GM21529 (cell line): ENCODE measurements around the gene CDC42EP1.

Experiments
- ATAC-seq: cut with Tn5 transposase; IDR thresholded peaks from one replicate; pipeline ENCODE4 v1.9.1; 2021; ENCODE audit not compliant: unreplicated experiment

CDC42EP1 gene

GRCh38 chr22:37560608-37561211, 430 bp downstream of the CDC42EP1 start:
- no peak for ATAC-seq

- ATAC-seq, result no peak
Observed at GRCh38 chr22:37561212-37562048, 1.1 kb downstream of the CDC42EP1 start.

GRCh38 chr22:37562049-37562875, 2.0 kb downstream of the CDC42EP1 start:
- ATAC-seq, result no peak

GRCh38 chr22:37563153-37564081, 3.1 kb downstream of the CDC42EP1 start:
- no peak for ATAC-seq

- no peak for ATAC-seq
Observed at GRCh38 chr22:37564111-37564711, 3.9 kb downstream of the CDC42EP1 start.

- ATAC-seq, result no peak
Observed at GRCh38 chr22:37565830-37566229, 5.5 kb downstream of the CDC42EP1 start.

- no peak for ATAC-seq
Observed at GRCh38 chr22:37566329-37566837, 6.1 kb downstream of the CDC42EP1 start.

GRCh38 chr22:37566903-37567798, 6.9 kb downstream of the CDC42EP1 start:
- ATAC-seq, result peak; percentile 67

DNA sequence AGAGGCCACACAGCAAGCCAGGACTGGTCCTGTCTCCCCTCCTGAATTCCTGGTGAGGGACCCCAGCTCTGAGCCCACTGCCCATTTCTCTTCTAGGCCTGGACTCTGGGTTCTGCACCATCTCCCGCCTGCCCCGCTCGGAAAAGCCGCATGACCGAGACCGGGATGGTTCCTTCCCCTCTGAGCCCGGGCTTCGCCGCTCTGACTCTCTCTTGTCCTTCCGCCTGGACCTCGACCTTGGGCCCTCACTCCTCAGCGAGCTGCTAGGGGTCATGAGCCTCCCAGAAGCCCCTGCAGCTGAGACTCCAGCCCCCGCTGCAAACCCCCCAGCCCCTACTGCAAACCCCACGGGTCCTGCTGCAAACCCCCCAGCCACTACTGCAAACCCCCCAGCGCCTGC, 7.7 kb downstream of the CDC42EP1 start:
- ATAC-seq, result no peak

DNA sequence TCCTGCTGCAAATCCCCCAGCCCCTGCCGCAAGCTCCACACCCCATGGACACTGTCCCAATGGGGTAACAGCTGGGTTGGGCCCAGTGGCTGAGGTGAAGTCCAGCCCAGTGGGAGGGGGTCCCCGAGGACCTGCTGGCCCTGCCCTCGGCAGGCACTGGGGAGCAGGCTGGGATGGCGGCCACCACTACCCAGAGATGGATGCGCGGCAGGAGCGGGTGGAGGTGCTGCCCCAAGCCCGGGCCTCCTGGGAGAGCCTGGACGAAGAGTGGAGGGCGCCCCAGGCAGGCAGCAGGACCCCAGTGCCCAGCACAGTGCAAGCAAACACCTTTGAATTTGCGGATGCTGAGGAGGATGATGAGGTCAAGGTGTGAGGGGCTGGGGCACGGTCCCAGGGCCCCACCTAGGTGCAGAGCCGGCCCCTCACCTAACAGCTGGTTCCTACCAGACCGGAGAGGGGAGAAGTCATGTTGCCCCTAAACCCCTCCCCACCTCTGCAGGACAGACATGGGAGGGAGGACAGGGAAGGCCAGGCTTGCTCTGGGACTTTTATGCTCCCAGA, 8.2 kb downstream of the CDC42EP1 start:
- ATAC-seq, result no peak

GRCh38 chr22:37569009-37569920, 9.0 kb downstream of the CDC42EP1 start:
- ATAC-seq, result no peak

- ATAC-seq, result no peak
Observed at GRCh38 chr22:37569921-37570660, 9.8 kb downstream of the CDC42EP1 start.

GRCh38 chr22:37570661-37570976, 10.3 kb downstream of the CDC42EP1 start:
- ATAC-seq, result no peak

DNA sequence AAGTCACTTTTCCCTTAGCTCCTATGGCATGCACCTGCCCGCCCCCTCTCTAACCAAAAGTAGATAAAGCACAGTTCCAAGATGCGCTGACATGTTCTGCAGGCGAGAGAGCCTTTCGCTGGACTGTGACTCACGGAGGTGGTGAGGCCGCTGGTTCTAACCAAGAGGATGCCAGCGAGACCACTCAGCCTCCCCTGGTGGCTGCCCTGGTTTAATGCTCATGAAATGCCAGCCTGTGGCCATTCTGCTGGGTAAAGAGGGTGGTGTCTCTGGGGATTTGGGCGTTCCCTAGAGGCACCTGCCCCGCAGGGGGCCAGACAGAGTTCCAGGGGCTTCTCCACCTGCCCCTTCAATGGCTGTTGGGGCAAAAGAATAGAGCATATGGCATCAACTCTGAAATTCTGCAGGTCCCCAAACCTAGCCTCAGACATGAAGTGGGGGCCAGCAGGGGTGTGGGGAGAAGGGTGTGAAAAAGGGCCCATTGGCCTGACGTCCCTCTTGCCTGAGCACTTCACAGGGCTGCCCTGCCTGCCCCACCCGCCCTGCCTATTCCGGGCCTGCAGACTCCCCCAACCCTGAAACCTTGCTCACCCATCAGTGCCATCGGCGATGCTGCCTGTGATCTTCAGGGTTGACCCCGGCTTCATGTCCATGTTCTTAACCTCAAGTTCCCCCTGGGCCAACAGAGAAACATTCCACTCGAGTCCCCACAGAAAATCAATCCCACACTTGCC, 11.1 kb downstream of the CDC42EP1 start:
- no peak for ATAC-seq

- no peak for ATAC-seq
Observed at GRCh38 chr22:37571992-37572373, 11.7 kb downstream of the CDC42EP1 start.

- ATAC-seq, result no peak
Observed at GRCh38 chr22:37575490-37576003, 15.3 kb downstream of the CDC42EP1 start.
